Mesendoderm (in vitro differentiated cells): ENCODE data around the gene JTB.

ENCODE experiments used
- DNase-seq: peaks from one replicate; pipeline ENCODE4 v3.0.0; 2013
- H2AK5ac ChIP-seq: 2 replicates; pipeline ENCODE4 v1.6.1; 2013; ENCODE audit warnings: low read length, inconsistent platforms
- H2BK120ac ChIP-seq: 2 replicates; pipeline ENCODE4 v1.6.1; 2013; ENCODE audit warnings: low read depth, mild to moderate bottlenecking, low read length, moderate library complexity, mixed read lengths
- H2BK15ac ChIP-seq: replicated peaks from 2 replicates; pipeline ENCODE4 v1.6.1; 2013; ENCODE audit warnings: low read depth, mild to moderate bottlenecking, moderate library complexity
- H2BK5ac ChIP-seq: 2 replicates; pipeline ENCODE4 v1.6.1; 2013; ENCODE audit warnings: low read length, inconsistent platforms
- H3K18ac ChIP-seq: 2 replicates; pipeline ENCODE4 v1.6.1; 2013; ENCODE audit warnings: mild to moderate bottlenecking, low read length, mixed read lengths
- H3K23ac ChIP-seq: one replicate; pipeline ENCODE4 v1.6.1; 2013; ENCODE audit warnings: low read length
- H3K27ac ChIP-seq: 2 replicates; pipeline ENCODE4 v1.5.1; 2013; ENCODE audit warnings: low read depth, mild to moderate bottlenecking, inconsistent platforms, low read length, moderate library complexity
- H3K27me3 ChIP-seq: 2 replicates; pipeline ENCODE4 v1.6.1; 2013; ENCODE audit warnings: low read length, control low read depth, mild to moderate bottlenecking, inconsistent platforms; ENCODE audit not compliant: insufficient read depth, poor library complexity
- H3K36me3 ChIP-seq: 2 replicates; pipeline ENCODE4 v1.6.1; 2013; ENCODE audit warnings: low read length, inconsistent platforms; ENCODE audit not compliant: control insufficient read depth, insufficient read depth
- H3K4ac ChIP-seq: one replicate; pipeline ENCODE4 v1.6.1; 2013; ENCODE audit warnings: low read depth, mild to moderate bottlenecking, low read length, moderate library complexity
- H3K4me1 ChIP-seq: 2 replicates; pipeline ENCODE4 v1.6.1; 2013; ENCODE audit warnings: low read depth, low read length, inconsistent platforms; ENCODE audit not compliant: control insufficient read depth
- H3K4me2 ChIP-seq: 2 replicates; pipeline ENCODE4 v1.6.1; 2013; ENCODE audit warnings: low read length
- H3K4me3 ChIP-seq: 2 replicates; pipeline ENCODE4 v1.5.1; 2013; ENCODE audit warnings: mild to moderate bottlenecking, low read length
- H3K56ac ChIP-seq: one replicate; pipeline ENCODE4 v1.6.1; 2013; ENCODE audit warnings: low read length
- H3K79me1 ChIP-seq: 2 replicates; pipeline ENCODE4 v1.6.1; 2013; ENCODE audit warnings: low read length, inconsistent platforms
- H3K79me2 ChIP-seq: 2 replicates; pipeline ENCODE4 v1.6.1; 2013; ENCODE audit warnings: mild to moderate bottlenecking, low read length; ENCODE audit not compliant: control insufficient read depth, insufficient read depth
- H3K9ac ChIP-seq: 2 replicates; pipeline ENCODE4 v1.6.1; 2013; ENCODE audit warnings: low read length, inconsistent platforms
- H4K5ac ChIP-seq: one replicate; pipeline ENCODE4 v1.6.1; 2013; ENCODE audit warnings: low read length
- H4K8ac ChIP-seq: one replicate; pipeline ENCODE4 v1.6.1; 2013; ENCODE audit warnings: low read depth, mild to moderate bottlenecking, control low read depth, low read length, moderate library complexity
- WGBS: extraction: QIAGEN DNeasy Blood & Tissue Kit; methylation state at CpG from one replicate; pipeline ENCODE4 v1.1.7; 2013; ENCODE audit warnings: low lambda C conversion rate, missing lambda C conversion rate; ENCODE audit not compliant: insufficient coverage; ENCODE audit errors: extremely low coverage; 5-methylcytosine and 5-hydroxymethylcytosine counted together

The JTB gene

GRCh38 chr1:153932156-153933131 is 45.0 kb downstream of the JTB start:
- H3K79me1 ChIP-seq = no peaks in the 10 kb centered on the region

GRCh38 chr1:153929981-153930948 is 47.2 kb downstream of the JTB start:
- no peak overlapping the region for H3K9ac ChIP-seq
- H4K5ac ChIP-seq = no peak overlapping the region
- H4K8ac ChIP-seq = no peak overlapping the region
- H3K18ac ChIP-seq = no peak overlapping the region
- no peak overlapping the region for H2AK5ac ChIP-seq
- no peaks in the 10 kb centered on the region for H3K4me1 ChIP-seq
- no peak overlapping the region for H3K56ac ChIP-seq
- H3K4me3 ChIP-seq = no peak overlapping the region
- H2BK120ac ChIP-seq = no peak overlapping the region
- no peak overlapping the region for H2BK15ac ChIP-seq
- H3K23ac ChIP-seq = no peak overlapping the region
- H3K4me2 ChIP-seq = no peak overlapping the region
- WGBS = no CpG with 5 or more reads among the region's 14 CpGs
- DNase-seq = no peak
- H3K79me1 ChIP-seq = no peaks in the 10 kb centered on the region
- peaks cover 4% of the 10 kb centered on the region for H3K36me3 ChIP-seq
- no peak overlapping the region for H2BK5ac ChIP-seq
- H3K27me3 ChIP-seq = no peaks in the 10 kb centered on the region
- no peaks in the 10 kb centered on the region for H3K79me2 ChIP-seq
- no peak overlapping the region for H3K4ac ChIP-seq
- H3K27ac ChIP-seq = no peak overlapping the region

More at GRCh38 chr1:153932156-153933131, 45.0 kb downstream of the JTB start:
- H2BK15ac ChIP-seq = no peak overlapping the region
- H4K8ac ChIP-seq = no peak overlapping the region
- no peaks in the 10 kb centered on the region for H3K4me1 ChIP-seq
- no peak overlapping the region for H3K4me2 ChIP-seq
- no peak overlapping the region for H3K4ac ChIP-seq
- no peak for DNase-seq
- H3K18ac ChIP-seq = no peak overlapping the region
- no peak overlapping the region for H4K5ac ChIP-seq
- H3K79me2 ChIP-seq = no peaks in the 10 kb centered on the region
- no peaks in the 10 kb centered on the region for H3K27me3 ChIP-seq
- H3K4me3 ChIP-seq = no peak overlapping the region
- H3K56ac ChIP-seq = no peak overlapping the region
- no peak overlapping the region for H2AK5ac ChIP-seq
- no peak overlapping the region for H3K23ac ChIP-seq
- H2BK120ac ChIP-seq = no peak overlapping the region
- H3K27ac ChIP-seq = no peak overlapping the region
- WGBS = no CpG with 5 or more reads among the region's 18 CpGs
- H2BK5ac ChIP-seq = no peak overlapping the region
- peaks cover 14% of the 10 kb centered on the region for H3K36me3 ChIP-seq
- no peak overlapping the region for H3K9ac ChIP-seq

- Histone ChIP-seq H2BK5ac (no peak overlapping the region), H3K9ac (no peak overlapping the region), H3K27ac (no peak overlapping the region), H3K27me3 (no peaks in the 10 kb centered on the region), H4K5ac (no peak overlapping the region), H2BK120ac (no peak overlapping the region), H4K8ac (no peak overlapping the region), H3K4ac (no peak overlapping the region), H3K4me2 (no peak overlapping the region), H3K36me3 (peaks cover 3% of the 10 kb centered on the region), H2BK15ac (no peak overlapping the region), H3K56ac (no peak overlapping the region), H3K4me1 (no peaks in the 10 kb centered on the region), H3K79me2 (no peaks in the 10 kb centered on the region), H3K23ac (no peak overlapping the region), H2AK5ac (no peak overlapping the region), H3K4me3 (no peak overlapping the region), H3K18ac (no peak overlapping the region), H3K79me1 (no peaks in the 10 kb centered on the region)
- DNase-seq = no peak
- WGBS = no CpG with 5 or more reads among the region's 5 CpGs
Measured at GRCh38 chr1:153929426-153929825, 48.0 kb downstream of the JTB start.

- Histone ChIP-seq H4K8ac (no peak overlapping the region), H4K5ac (no peak overlapping the region), H2BK5ac (no peak overlapping the region), H3K4me3 (no peak overlapping the region), H3K9ac (no peak overlapping the region), H3K79me2 (no peaks in the 10 kb centered on the region), H2AK5ac (no peak overlapping the region), H3K4ac (no peak overlapping the region), H3K56ac (no peak overlapping the region), H3K23ac (no peak overlapping the region), H3K4me2 (no peak overlapping the region), H2BK120ac (no peak overlapping the region), H3K27ac (no peak overlapping the region), H2BK15ac (no peak overlapping the region), H3K4me1 (no peaks in the 10 kb centered on the region), H3K18ac (no peak overlapping the region), H3K79me1 (no peaks in the 10 kb centered on the region), H3K27me3 (no peaks in the 10 kb centered on the region), H3K36me3 (peaks cover 3% of the 10 kb centered on the region)
- no peak for DNase-seq
- WGBS = no CpG with 5 or more reads among the region's 4 CpGs
Measured at GRCh38 chr1:153928791-153929341, 48.6 kb downstream of the JTB start.

- Histone ChIP-seq H2BK15ac (no peak overlapping the region), H3K27me3 (no peaks in the 10 kb centered on the region), H3K4me3 (no peak overlapping the region), H2AK5ac (no peak overlapping the region), H3K9ac (no peak overlapping the region), H3K36me3 (peaks cover 3% of the 10 kb centered on the region), H3K23ac (no peak overlapping the region), H3K27ac (no peak overlapping the region), H3K18ac (no peak overlapping the region), H2BK120ac (no peak overlapping the region), H2BK5ac (no peak overlapping the region), H4K8ac (no peak overlapping the region), H3K4me1 (no peaks in the 10 kb centered on the region), H3K56ac (no peak overlapping the region), H3K79me2 (no peaks in the 10 kb centered on the region), H3K79me1 (no peaks in the 10 kb centered on the region), H4K5ac (no peak overlapping the region), H3K4ac (no peak overlapping the region), H3K4me2 (no peak overlapping the region)
- DNase-seq = no peak
- no CpG with 5 or more reads among the region's 1 CpG for WGBS
Measured at GRCh38 chr1:153928245-153928644, 49.2 kb downstream of the JTB start.
